Natural killer cell (primary cell): Measurements from ENCODE around the gene YJEFN3. TPM values are rescaled to one million over a fixed set of nuclear protein-coding genes. Genes with fewer than 3 reads are reported as not detected.

Experiments
- ATAC-seq, 3 donors: fragments of 150-1000 bp in 2 of 3; fragments of 200-7000 bp in 1 of 3; cut with Tn5 transposase; 1 replicate in 1 of 3; 2 replicates in 2 of 3; pipeline ENCODE4 v1.10.0; 2021; ENCODE audit warnings: mild to moderate bottlenecking in 2 of 3, moderate library complexity in 2 of 3
- DNase-seq, 2 donors: peaks; one replicate each; pipeline versions ENCODE4 v3.0.0 to v3.0.0-alpha.2; 2013 to 2021; ENCODE audit warnings: mixed read lengths in 1 of 2
- H3K27ac ChIP-seq: one replicate; pipeline ENCODE4 v1.5.1; 2013; ENCODE audit warnings: mild to moderate bottlenecking, low read length
- H3K27me3 ChIP-seq: one replicate; pipeline ENCODE4 v1.6.1; 2013; ENCODE audit warnings: low read length; ENCODE audit not compliant: control insufficient read depth, insufficient read depth
- H3K36me3 ChIP-seq: one replicate; pipeline ENCODE4 v1.6.1; 2013; ENCODE audit warnings: low read length; ENCODE audit not compliant: control insufficient read depth, insufficient read depth
- H3K4me1 ChIP-seq: one replicate; pipeline ENCODE4 v1.6.1; 2013; ENCODE audit warnings: low read length; ENCODE audit not compliant: control insufficient read depth, insufficient read depth
- H3K4me3 ChIP-seq: one replicate; pipeline ENCODE4 v1.5.1; 2013; ENCODE audit warnings: low read length
- H3K9me3 ChIP-seq: one replicate; pipeline ENCODE4 v1.6.1; 2013; ENCODE audit warnings: low read length; ENCODE audit not compliant: control insufficient read depth, insufficient read depth
- H3K27ac Mint-ChIP-seq, 2 donors: one replicate each; pipeline ENCODE4 v1.8.0; 2022; ENCODE audit warnings: mild to moderate bottlenecking in 2 of 2, mixed read lengths in 2 of 2, moderate library complexity in 1 of 2
- H3K27me3 Mint-ChIP-seq, 2 donors: one replicate each; pipeline ENCODE4 v1.8.0; 2022; ENCODE audit warnings: low read depth in 2 of 2, mixed read lengths in 2 of 2
- H3K36me3 Mint-ChIP-seq: one replicate; pipeline ENCODE4 v1.8.0; 2022; ENCODE audit warnings: mixed read lengths
- H3K4me1 Mint-ChIP-seq, 2 donors: one replicate each; pipeline ENCODE4 v1.8.0; 2022; ENCODE audit warnings: mixed read lengths in 2 of 2
- H3K4me3 Mint-ChIP-seq: one replicate; pipeline ENCODE4 v1.8.0; 2022; ENCODE audit warnings: mild to moderate bottlenecking, moderate library complexity, mixed read lengths
- H3K9me3 Mint-ChIP-seq, 2 donors: one replicate each; pipeline ENCODE4 v1.8.0; 2022; ENCODE audit warnings: mixed read lengths in 2 of 2
- WGBS: methylation state at CpG from one replicate; pipeline ENCODE4 v1.1.7; 2013; ENCODE audit warnings: missing lambda C conversion rate; ENCODE audit not compliant: insufficient coverage; 5-methylcytosine and 5-hydroxymethylcytosine counted together
- intact Hi-C: fragments of 100-400 bp; cut with micrococcal nuclease; formaldehyde crosslinking; loops from one replicate; pipeline ENCODE4 v1.14.2; 2022
- total RNA-seq, 4 donors: library from RNA; stranded (reverse); fragments of 120-200 nt in 1 of 4; gene quantifications; one replicate each; pipeline versions ENCODE4 v1.2.3 to v1.2.4, GENCODE V29; 2013 to 2022
- TF ChIP-seq, protein P1 (sequence below): fragments of 200-600 bp; IDR thresholded peaks from one replicate; pipeline ENCODE4 v1.8.0; 2022; ENCODE audit warnings: antibody characterized with exemption

YJEFN3 gene
- total RNA-seq, 3 donors from 2014 or later (not counting 1 experiment from before 2014, with no cell fraction given): 4.0 to 6.0 (median 4.3) TPM

- Histone ChIP-seq H3K4me1 (peaks cover 6% of the 10 kb centered on the region), H3K27ac (no peak overlapping the region), H3K4me3 (no peak overlapping the region), H3K36me3 (no peaks in the 10 kb centered on the region), H3K27me3 (no peaks in the 10 kb centered on the region), H3K9me3 (no peaks in the 10 kb centered on the region)
- 80% methylated on average over 23 of the region's 23 CpGs for WGBS
- TF ChIP-seq, protein P1, sequence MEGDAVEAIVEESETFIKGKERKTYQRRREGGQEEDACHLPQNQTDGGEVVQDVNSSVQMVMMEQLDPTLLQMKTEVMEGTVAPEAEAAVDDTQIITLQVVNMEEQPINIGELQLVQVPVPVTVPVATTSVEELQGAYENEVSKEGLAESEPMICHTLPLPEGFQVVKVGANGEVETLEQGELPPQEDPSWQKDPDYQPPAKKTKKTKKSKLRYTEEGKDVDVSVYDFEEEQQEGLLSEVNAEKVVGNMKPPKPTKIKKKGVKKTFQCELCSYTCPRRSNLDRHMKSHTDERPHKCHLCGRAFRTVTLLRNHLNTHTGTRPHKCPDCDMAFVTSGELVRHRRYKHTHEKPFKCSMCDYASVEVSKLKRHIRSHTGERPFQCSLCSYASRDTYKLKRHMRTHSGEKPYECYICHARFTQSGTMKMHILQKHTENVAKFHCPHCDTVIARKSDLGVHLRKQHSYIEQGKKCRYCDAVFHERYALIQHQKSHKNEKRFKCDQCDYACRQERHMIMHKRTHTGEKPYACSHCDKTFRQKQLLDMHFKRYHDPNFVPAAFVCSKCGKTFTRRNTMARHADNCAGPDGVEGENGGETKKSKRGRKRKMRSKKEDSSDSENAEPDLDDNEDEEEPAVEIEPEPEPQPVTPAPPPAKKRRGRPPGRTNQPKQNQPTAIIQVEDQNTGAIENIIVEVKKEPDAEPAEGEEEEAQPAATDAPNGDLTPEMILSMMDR: no peak
- H3K9me3 Mint-ChIP-seq: no peaks in the 10 kb centered on the region
- intact Hi-C loops: no loop called here
- H3K4me1 Mint-ChIP-seq: no peaks in the 10 kb centered on the region
- DNase-seq: no peak
- H3K27ac Mint-ChIP-seq: no peak overlapping the region
- H3K36me3 Mint-ChIP-seq: no peaks in the 10 kb centered on the region
- no peak for ATAC-seq
- peaks cover 0 to 4% of the 10 kb centered on the region in 2 donors for H3K27me3 Mint-ChIP-seq
- no peak overlapping the region for H3K4me3 Mint-ChIP-seq
Measured at GRCh38 chr19:19549804-19550464, 21.2 kb downstream of the YJEFN3 start.

DNA sequence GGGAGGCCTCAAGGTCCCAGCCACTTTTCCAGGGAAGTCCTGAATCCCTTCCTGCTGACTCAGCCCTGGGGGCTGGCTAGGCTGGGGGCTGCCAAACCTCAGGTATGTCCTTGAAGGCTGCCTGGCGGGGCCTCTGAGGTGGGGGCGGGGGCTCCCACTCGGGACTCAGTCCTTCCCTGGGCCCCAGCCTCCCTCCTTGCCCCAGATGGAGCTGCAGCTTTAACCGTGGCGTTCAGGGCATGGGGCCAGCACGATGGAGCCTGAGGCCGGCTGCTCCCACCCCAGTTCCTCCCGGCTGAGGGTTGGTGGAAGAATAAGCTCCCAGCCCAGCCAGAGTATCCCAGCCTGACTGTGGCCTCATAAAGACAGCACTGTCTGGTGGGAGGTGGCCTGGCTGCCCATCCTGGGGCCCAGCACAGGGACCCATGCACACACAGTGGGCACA is 21.8 kb downstream of the YJEFN3 start:
- TF ChIP-seq, protein P1: no peak
- no peaks in the 10 kb centered on the region for H3K36me3 ChIP-seq
- ATAC-seq: no peak
- H3K27ac ChIP-seq: no peak overlapping the region
- H3K27me3 ChIP-seq: no peaks in the 10 kb centered on the region
- Mint-ChIP-seq H3K27ac (no peak overlapping the region), H3K4me1 (no peaks in the 10 kb centered on the region), H3K9me3 (no peaks in the 10 kb centered on the region), H3K4me3 (no peak overlapping the region), H3K27me3 (peaks cover 0 to 4% of the 10 kb centered on the region in 2 donors), H3K36me3 (no peaks in the 10 kb centered on the region)
- peaks cover 6% of the 10 kb centered on the region for H3K4me1 ChIP-seq
- H3K4me3 ChIP-seq: no peak overlapping the region
- 80% methylated on average over 8 of the region's 8 CpGs for WGBS
- DNase-seq: no peak
- no peaks in the 10 kb centered on the region for H3K9me3 ChIP-seq
- intact Hi-C loops: no loop called here

GRCh38 chr19:19550972-19551852 is 22.5 kb downstream of the YJEFN3 start:
- H3K36me3 ChIP-seq: no peaks in the 10 kb centered on the region
- TF ChIP-seq, protein P1: no peak
- no peaks in the 10 kb centered on the region for H3K36me3 Mint-ChIP-seq

More at GRCh38 chr19:19550972-19551852, 22.5 kb downstream of the YJEFN3 start:
- H3K27ac Mint-ChIP-seq: no peak overlapping the region
- intact Hi-C loops: no loop called here
- Histone ChIP-seq H3K4me1 (peaks cover 6% of the 10 kb centered on the region), H3K9me3 (no peaks in the 10 kb centered on the region), H3K27me3 (no peaks in the 10 kb centered on the region), H3K4me3 (no peak overlapping the region), H3K27ac (no peak overlapping the region)
- 91% methylated on average over 10 of the region's 10 CpGs for WGBS
- DNase-seq (no peak), ATAC-seq (no peak)
- H3K4me1 Mint-ChIP-seq: no peaks in the 10 kb centered on the region
- H3K9me3 Mint-ChIP-seq: no peaks in the 10 kb centered on the region
- peaks cover 0 to 4% of the 10 kb centered on the region in 2 donors for H3K27me3 Mint-ChIP-seq
- no peak overlapping the region for H3K4me3 Mint-ChIP-seq
